Esophagus squamous epithelium (tissue), 4 donors: ENCODE results near the gene RNF150.

ENCODE experiments used
- CTCF ChIP-seq, 6 experiments: fragments of 450-650 bp in 4 of 6; fragments of 200-600 bp in 2 of 6; sonication (generic) in 2 of 6; IDR thresholded peaks; one replicate each; pipeline ENCODE4 v1.5.1; 2016 to 2019; ENCODE audit warnings: antibody characterized with exemption in 6 of 6, mild to moderate bottlenecking in 4 of 6, moderate library complexity in 4 of 6
- POLR2A ChIP-seq, 4 donors: fragments of 450-650 bp; IDR thresholded peaks; one replicate each; pipeline ENCODE4 v1.6.1; 2017; ENCODE audit warnings: antibody characterized with exemption in 4 of 4, mild to moderate bottlenecking in 4 of 4, moderate library complexity in 3 of 4

GRCh38 chr4:141039156-141039555 is 94.1 kb downstream of the RNF150 start:
- no peak for TF ChIP-seq CTCF (IDR thresholded peaks at IDR 0.05)
- TF ChIP-seq POLR2A (IDR thresholded peaks at IDR 0.05) = no peak
